ENCODE results near the gene FBRSL1. TPM values are rescaled to one million over a fixed set of nuclear protein-coding genes. Genes with fewer than 3 reads are reported as not detected.

The FBRSL1 gene
- polyA plus RNA-seq, 1 of the 3 experiments (the other 2 are of a cell fraction) = 5.5 TPM

GRCh38 chr12:132558042-132558856 lies 68.3 kb downstream of the FBRSL1 start:
- Histone ChIP-seq H4K20me1 (ENCODE audit: insufficient read depth) (peaks cover 21% of the 10 kb centered on the region), H3K4me3 (ENCODE audit: low read depth in 2 of 2, low read length in 1 of 2) (no peak overlapping the region), H3K27me3 (ENCODE audit: insufficient read depth) (no peaks in the 10 kb centered on the region), H3K36me3 (replicated peaks in 1 of 2; ENCODE audit: control insufficient read depth in 1 of 2, insufficient read depth in 2 of 2, low read length in 1 of 2) (no peaks in the 10 kb centered on the region), H3K79me2 (ENCODE audit: insufficient read depth) (peaks cover 3% of the 10 kb centered on the region; the same call in 1 of the 2 replicates), H2AFZ (ENCODE audit: low read depth) (no peak overlapping the region), H3K4me1 (ENCODE audit: control insufficient read depth in 1 of 2, insufficient read depth in 2 of 2, low read depth in 1 of 2, low read length in 1 of 2) (peaks cover 0 to 11% of the 10 kb centered on the region in 2 experiments; a peak in 1 of 4 replicates), H3K9me3 (no peaks in the 10 kb centered on the region), H3K9me2 (no peaks in the 10 kb centered on the region), H3K9ac (no peak overlapping the region), H3F3A (replicated peaks; ENCODE audit: insufficient read depth) (no peaks in the 10 kb centered on the region), H3K27ac (ENCODE audit: low read depth in 2 of 2, low read length in 1 of 2) (no peak overlapping the region), H3K4me2 (no peak overlapping the region)
- CTCF ChIA-PET = interaction anchor here (1.4 to 5.9 kb wide), 3 partner anchors 34 to 373 kb away, joined by 3 to 80 read pairs (median 5); no protein-coding TSS in a partner anchor
- POLR2A ChIA-PET = no interaction called here
- no peak for TF ChIP-seq CTCF (IDR thresholded peaks at IDR 0.05)
- TF ChIP-seq JUND (IDR thresholded peaks at IDR 0.05) = no peak
- no peak for TF ChIP-seq NRF1 (IDR thresholded peaks at IDR 0.05; ENCODE audit: low read depth, low read length)
- TF ChIP-seq POLR2AphosphoS5 (IDR thresholded peaks at IDR 0.05; ENCODE audit: low read depth, low read length) = no peak
- TF ChIP-seq RAD21 (IDR thresholded peaks at IDR 0.05; ENCODE audit: low read length) = no peak
- no peak for TF ChIP-seq RXRA (IDR thresholded peaks at IDR 0.05; ENCODE audit: borderline replicate concordance, low read depth)
- TF ChIP-seq FOXM1 (IDR thresholded peaks at IDR 0.05; ENCODE audit: low read depth) = no peak
- TF ChIP-seq, protein P1, sequence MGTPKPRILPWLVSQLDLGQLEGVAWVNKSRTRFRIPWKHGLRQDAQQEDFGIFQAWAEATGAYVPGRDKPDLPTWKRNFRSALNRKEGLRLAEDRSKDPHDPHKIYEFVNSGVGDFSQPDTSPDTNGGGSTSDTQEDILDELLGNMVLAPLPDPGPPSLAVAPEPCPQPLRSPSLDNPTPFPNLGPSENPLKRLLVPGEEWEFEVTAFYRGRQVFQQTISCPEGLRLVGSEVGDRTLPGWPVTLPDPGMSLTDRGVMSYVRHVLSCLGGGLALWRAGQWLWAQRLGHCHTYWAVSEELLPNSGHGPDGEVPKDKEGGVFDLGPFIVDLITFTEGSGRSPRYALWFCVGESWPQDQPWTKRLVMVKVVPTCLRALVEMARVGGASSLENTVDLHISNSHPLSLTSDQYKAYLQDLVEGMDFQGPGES (IDR thresholded peaks at IDR 0.05; ENCODE audit: low read depth, low read length) = no peak
- no peak for TF ChIP-seq MXI1 (IDR thresholded peaks at IDR 0.05; ENCODE audit: low read depth, low read length)
- no peak for TF ChIP-seq YY1 (IDR thresholded peaks at IDR 0.05; ENCODE audit: low read depth)
- TF ChIP-seq TEAD4 (IDR thresholded peaks at IDR 0.05; ENCODE audit: borderline replicate concordance, insufficient read depth) = no peak
- DNase-seq = no peak
- WGBS (ENCODE audit: low lambda C conversion rate) = 94% methylated on average over 22 of the region's 35 CpGs

GRCh38 chr12:132558861-132559623 lies 69.1 kb downstream of the FBRSL1 start:
- no peak overlapping the region for H3K9ac ChIP-seq
- no peaks in the 10 kb centered on the region for H3K36me3 ChIP-seq (replicated peaks in 1 of 2; ENCODE audit: control insufficient read depth in 1 of 2, insufficient read depth in 2 of 2, low read length in 1 of 2)
- CTCF ChIA-PET = interaction anchor here (0.8 to 5.9 kb wide), 5 partner anchors 10 to 374 kb away, joined by 3 to 80 read pairs (median 4); no protein-coding TSS in a partner anchor
- peaks cover 0 to 11% of the 10 kb centered on the region in 2 experiments; a peak in 1 of 4 replicates for H3K4me1 ChIP-seq (ENCODE audit: control insufficient read depth in 1 of 2, insufficient read depth in 2 of 2, low read depth in 1 of 2, low read length in 1 of 2)
- peak overlapping the region; percentile 67 to 80 for H3K4me3 ChIP-seq (ENCODE audit: low read depth in 2 of 2, low read length in 1 of 2)
- H3K9me3 ChIP-seq = no peaks in the 10 kb centered on the region
- 70% methylated on average over 36 of the region's 45 CpGs for WGBS (ENCODE audit: low lambda C conversion rate)
- no peak for DNase-seq
- no peaks in the 10 kb centered on the region for H3K9me2 ChIP-seq
- POLR2A ChIA-PET = interaction anchor here (0.6 kb wide), 1 partner anchor 143 kb away, joined by 3 read pairs; no protein-coding TSS in a partner anchor
- no peaks in the 10 kb centered on the region for H3F3A ChIP-seq (replicated peaks; ENCODE audit: insufficient read depth)
- H3K4me2 ChIP-seq = peak overlapping the region; percentile 84
- peaks cover 3% of the 10 kb centered on the region; the same call in 1 of the 2 replicates for H3K79me2 ChIP-seq (ENCODE audit: insufficient read depth)
- no peaks in the 10 kb centered on the region for H3K27me3 ChIP-seq (ENCODE audit: insufficient read depth)
- no peak overlapping the region for H3K27ac ChIP-seq (ENCODE audit: low read depth in 2 of 2, low read length in 1 of 2)
- H4K20me1 ChIP-seq (ENCODE audit: insufficient read depth) = peaks cover 24% of the 10 kb centered on the region
- no peak overlapping the region for H2AFZ ChIP-seq (ENCODE audit: low read depth)
- TF ChIP-seq FOSL2 (IDR thresholded peaks at IDR 0.05; ENCODE audit: borderline replicate concordance, low read depth) = no peak
- TF ChIP-seq RCOR1 (IDR thresholded peaks at IDR 0.05; ENCODE audit: low read length) = no peak
- TF ChIP-seq NFIC (IDR thresholded peaks at IDR 0.05; ENCODE audit: borderline replicate concordance) = no peak
- TF ChIP-seq ZBTB33 (IDR thresholded peaks at IDR 0.05; ENCODE audit: borderline replicate concordance, low read depth) = no peak
- TF ChIP-seq RAD21 (IDR thresholded peaks at IDR 0.05; ENCODE audit: low read length) = no peak
- TF ChIP-seq NRF1 (IDR thresholded peaks at IDR 0.05; ENCODE audit: low read depth, low read length) = no peak
- no peak for TF ChIP-seq MEF2A (IDR thresholded peaks at IDR 0.05; ENCODE audit: borderline replicate concordance, low read depth)
- TF ChIP-seq JUND (IDR thresholded peaks at IDR 0.05) = no peak

All from SK-N-SH (cell line).